Measurements from ENCODE around the gene HOXA11. TPM values are rescaled to one million over a fixed set of nuclear protein-coding genes. Genes with fewer than 3 reads are reported as not detected.

HOXA11 gene
- total RNA-seq, 3 donors from 2014 or later (not counting 1 experiment from before 2014, with no cell fraction given), result not detected

- Histone ChIP-seq H3K4me1 (ENCODE audit: control insufficient read depth, insufficient read depth, low read length) (peaks cover 68% of the 10 kb centered on the region), H3K9me3 (ENCODE audit: control insufficient read depth, insufficient read depth, low read length) (no peaks in the 10 kb centered on the region), H3K27ac (ENCODE audit: low read length) (peak overlapping the region; percentile 11), H3K4me3 (ENCODE audit: low read length) (peak overlapping the region; percentile 30), H3K27me3 (ENCODE audit: control insufficient read depth, insufficient read depth, low read length) (peaks cover 80% of the 10 kb centered on the region), H3K36me3 (ENCODE audit: control insufficient read depth, insufficient read depth, low read length) (no peaks in the 10 kb centered on the region)
- ATAC-seq (peak; percentile 86 to 91 (median 87)), DNase-seq (peak; percentile 68 to 85)
- TF ChIP-seq CTCF (IDR thresholded peaks at IDR 0.05), result peak; percentile 90
- under 1% methylated on average over 58 of the region's 58 CpGs for WGBS (ENCODE audit: insufficient coverage)
- Mint-ChIP-seq H3K4me1 (peaks cover 34 to 44% of the 10 kb centered on the region in 2 donors), H3K4me3 (peak overlapping the region; percentile 89), H3K36me3 (no peaks in the 10 kb centered on the region), H3K9me3 (no peaks in the 10 kb centered on the region), H3K27ac (peak overlapping the region; percentile 4 to 64), H3K27me3 (ENCODE audit: low read depth in 2 of 2) (peaks cover 72 to 74% of the 10 kb centered on the region in 2 donors)
- intact Hi-C loops (cut with micrococcal nuclease), result loop anchor here (1.0 to 5.0 kb wide), 4 partner anchors 11 to 1286 kb away; partner anchors contain the start of genes HOXA1 and HOXA11
Observed at GRCh38 chr7:27150568-27151340, 34.3 kb downstream of the HOXA11 start.

GRCh38 chr7:27149842-27150567 is 35.0 kb downstream of the HOXA11 start:
- peak in 1 of 3 donors; percentile 4 for ATAC-seq
- H3K4me1 Mint-ChIP-seq, result peaks cover 32 to 37% of the 10 kb centered on the region in 2 donors
- H3K4me3 Mint-ChIP-seq, result peak overlapping the region; percentile 89
- TF ChIP-seq CTCF (IDR thresholded peaks at IDR 0.05), result no peak
- no peaks in the 10 kb centered on the region for H3K36me3 ChIP-seq (ENCODE audit: control insufficient read depth, insufficient read depth, low read length)
- H3K36me3 Mint-ChIP-seq, result no peaks in the 10 kb centered on the region
- intact Hi-C loops (cut with micrococcal nuclease), result loop anchor here (2.0 to 5.0 kb wide), 3 partner anchors 37 to 1285 kb away; partner anchors contain the start of genes HOXA1 and HOXA11
- H3K9me3 ChIP-seq (ENCODE audit: control insufficient read depth, insufficient read depth, low read length), result no peaks in the 10 kb centered on the region
- 22% methylated on average over 11 of the region's 13 CpGs for WGBS (ENCODE audit: insufficient coverage)
- DNase-seq, result no peak
- H3K27me3 Mint-ChIP-seq (ENCODE audit: low read depth in 2 of 2), result peaks cover 72 to 75% of the 10 kb centered on the region in 2 donors
- peak overlapping the region; percentile 30 for H3K4me3 ChIP-seq (ENCODE audit: low read length)
- peaks cover 61% of the 10 kb centered on the region for H3K4me1 ChIP-seq (ENCODE audit: control insufficient read depth, insufficient read depth, low read length)
- H3K9me3 Mint-ChIP-seq, result no peaks in the 10 kb centered on the region
- peak overlapping the region; percentile 4 to 64 for H3K27ac Mint-ChIP-seq
- peak overlapping the region; percentile 11 for H3K27ac ChIP-seq (ENCODE audit: low read length)
- peaks cover 72% of the 10 kb centered on the region for H3K27me3 ChIP-seq (ENCODE audit: control insufficient read depth, insufficient read depth, low read length)

GRCh38 chr7:27148756-27149641 is 36.0 kb downstream of the HOXA11 start:
- Mint-ChIP-seq H3K27ac (no peak overlapping the region), H3K27me3 (ENCODE audit: low read depth in 2 of 2) (peaks cover 64 to 67% of the 10 kb centered on the region in 2 donors), H3K9me3 (no peaks in the 10 kb centered on the region), H3K4me1 (peaks cover 22 to 28% of the 10 kb centered on the region in 2 donors), H3K4me3 (no peak overlapping the region), H3K36me3 (no peaks in the 10 kb centered on the region)
- no peaks in the 10 kb centered on the region for H3K9me3 ChIP-seq (ENCODE audit: control insufficient read depth, insufficient read depth, low read length)
- no peak for TF ChIP-seq CTCF (IDR thresholded peaks at IDR 0.05)
- H3K4me1 ChIP-seq (ENCODE audit: control insufficient read depth, insufficient read depth, low read length), result peaks cover 54% of the 10 kb centered on the region
- intact Hi-C loops (cut with micrococcal nuclease), result no loop called here
- ATAC-seq, result no peak
- peaks cover 63% of the 10 kb centered on the region for H3K27me3 ChIP-seq (ENCODE audit: control insufficient read depth, insufficient read depth, low read length)
- H3K4me3 ChIP-seq (ENCODE audit: low read length), result no peak overlapping the region
- H3K27ac ChIP-seq (ENCODE audit: low read length), result no peak overlapping the region
- peak in 1 of 2 donors; percentile 6 for DNase-seq
- no peaks in the 10 kb centered on the region for H3K36me3 ChIP-seq (ENCODE audit: control insufficient read depth, insufficient read depth, low read length)
- WGBS (ENCODE audit: insufficient coverage), result 41% methylated on average over 30 of the region's 30 CpGs

Data from natural killer cell (primary cell).